Measurements from ENCODE around the gene TEAD1.

DNA sequence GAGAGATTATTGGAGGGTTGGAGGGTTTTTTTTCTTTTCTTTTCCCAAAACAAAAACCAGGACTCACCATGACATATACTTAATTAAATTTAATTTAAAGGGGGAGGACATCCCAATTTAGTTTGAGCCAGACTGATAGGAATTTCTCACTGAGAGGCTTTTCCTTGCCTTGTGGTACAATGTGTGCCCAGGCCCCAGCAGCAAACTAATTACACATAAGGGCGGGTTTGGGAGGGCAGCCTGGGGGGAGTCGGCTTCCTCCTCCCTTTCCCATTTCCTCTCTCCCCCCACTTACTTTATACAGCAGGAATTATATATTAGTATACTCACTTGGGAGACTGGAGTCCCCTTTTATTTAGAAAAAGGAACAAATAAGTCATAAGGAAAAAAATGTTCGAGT is 2.9 kb downstream of the TEAD1 start:
- TF ChIP-seq, protein P1, sequence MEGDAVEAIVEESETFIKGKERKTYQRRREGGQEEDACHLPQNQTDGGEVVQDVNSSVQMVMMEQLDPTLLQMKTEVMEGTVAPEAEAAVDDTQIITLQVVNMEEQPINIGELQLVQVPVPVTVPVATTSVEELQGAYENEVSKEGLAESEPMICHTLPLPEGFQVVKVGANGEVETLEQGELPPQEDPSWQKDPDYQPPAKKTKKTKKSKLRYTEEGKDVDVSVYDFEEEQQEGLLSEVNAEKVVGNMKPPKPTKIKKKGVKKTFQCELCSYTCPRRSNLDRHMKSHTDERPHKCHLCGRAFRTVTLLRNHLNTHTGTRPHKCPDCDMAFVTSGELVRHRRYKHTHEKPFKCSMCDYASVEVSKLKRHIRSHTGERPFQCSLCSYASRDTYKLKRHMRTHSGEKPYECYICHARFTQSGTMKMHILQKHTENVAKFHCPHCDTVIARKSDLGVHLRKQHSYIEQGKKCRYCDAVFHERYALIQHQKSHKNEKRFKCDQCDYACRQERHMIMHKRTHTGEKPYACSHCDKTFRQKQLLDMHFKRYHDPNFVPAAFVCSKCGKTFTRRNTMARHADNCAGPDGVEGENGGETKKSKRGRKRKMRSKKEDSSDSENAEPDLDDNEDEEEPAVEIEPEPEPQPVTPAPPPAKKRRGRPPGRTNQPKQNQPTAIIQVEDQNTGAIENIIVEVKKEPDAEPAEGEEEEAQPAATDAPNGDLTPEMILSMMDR (IDR thresholded peaks at IDR 0.05; ENCODE audit: low read length): no peak
- TF ChIP-seq EZH2phosphoT487 (IDR thresholded peaks at IDR 0.05; ENCODE audit: low read length) (no peak), EZH2 (optimal IDR thresholded peaks at IDR 0.05; ENCODE audit: low read depth, low read length) (no peak)
